T-helper 17 cell (primary cell): ENCODE measurements around the gene COASY. TPM values are rescaled to one million over a fixed set of nuclear protein-coding genes. Genes with fewer than 3 reads are reported as not detected.

Experiments used
- ATAC-seq: fragments of 150-1000 bp; cut with Tn5 transposase; 2 replicates; pipeline ENCODE4 v1.10.0; 2021; ENCODE audit warnings: mild to moderate bottlenecking, moderate library complexity
- DNase-seq, 3 donors: peaks; one replicate each; pipeline versions ENCODE4 v3.0.0 to v3.0.0-alpha.2; 2020 to 2021
- H3K9me3 ChIP-seq: one replicate; pipeline ENCODE4 v1.7.0; 2013; ENCODE audit warnings: low read length, mild to moderate bottlenecking; ENCODE audit not compliant: control insufficient read depth, poor library complexity, severe bottlenecking
- H3K27ac Mint-ChIP-seq: one replicate; pipeline ENCODE4 v1.8.0; 2022; ENCODE audit warnings: mild to moderate bottlenecking, moderate library complexity, mixed read lengths
- H3K27me3 Mint-ChIP-seq: one replicate; pipeline ENCODE4 v1.8.0; 2022; ENCODE audit warnings: mixed read lengths
- H3K36me3 Mint-ChIP-seq: one replicate; pipeline ENCODE4 v1.8.0; 2022; ENCODE audit warnings: low read depth, mixed read lengths
- H3K4me1 Mint-ChIP-seq: one replicate; pipeline ENCODE4 v1.8.0; 2022; ENCODE audit warnings: mild to moderate bottlenecking, mixed read lengths
- H3K4me3 Mint-ChIP-seq: one replicate; pipeline ENCODE4 v1.8.0; 2022; ENCODE audit warnings: mild to moderate bottlenecking, moderate library complexity, mixed read lengths
- total RNA-seq, 4 donors: library from RNA in 2 of 4; stranded (reverse) in 2 of 4; gene quantifications; one replicate each; pipeline ENCODE4 v1.2.3 and lab custom pipeline; 2022 to 2026

Gene COASY
- total RNA-seq, 2 donors from 2014 or later: 39.1 to 49.4 TPM

DNA sequence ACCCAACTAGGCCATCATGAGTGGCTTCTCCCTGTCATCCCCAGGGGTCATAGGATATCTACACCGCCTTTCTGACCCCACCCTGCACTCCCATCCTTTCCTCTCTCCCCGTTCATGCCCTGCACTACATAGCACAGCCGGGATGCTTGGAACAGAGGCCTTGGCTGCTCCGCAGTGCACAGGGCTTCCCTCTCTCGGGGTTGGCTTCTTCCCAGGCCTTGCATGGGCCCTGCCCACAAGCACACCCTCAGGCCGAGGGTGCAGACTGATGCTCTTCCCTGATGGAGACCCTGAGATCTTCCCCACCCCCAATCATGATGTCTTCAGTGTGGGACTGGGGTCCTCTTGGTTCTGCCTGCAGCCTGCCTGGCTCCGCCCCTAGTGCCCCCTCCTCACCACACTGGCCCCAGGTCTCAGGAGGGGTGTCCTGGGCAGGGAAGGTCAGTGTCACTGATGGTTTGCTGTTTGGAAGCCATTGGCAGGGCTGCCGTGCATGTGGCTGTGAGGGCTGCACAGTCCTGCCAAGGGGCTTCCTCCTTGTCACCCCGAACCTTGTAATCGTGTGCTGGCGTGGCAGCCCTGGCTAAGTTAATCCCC lies 40.2 kb upstream of the COASY start:
- no peak overlapping the region for H3K4me3 Mint-ChIP-seq
- H3K27ac Mint-ChIP-seq: no peak overlapping the region
- ATAC-seq (no peak), DNase-seq (no peak)
- H3K36me3 Mint-ChIP-seq: peaks cover 3% of the 10 kb centered on the region
- H3K9me3 ChIP-seq: no peaks in the 10 kb centered on the region
- H3K27me3 Mint-ChIP-seq: no peaks in the 10 kb centered on the region
- peaks cover 6% of the 10 kb centered on the region for H3K4me1 Mint-ChIP-seq

DNA sequence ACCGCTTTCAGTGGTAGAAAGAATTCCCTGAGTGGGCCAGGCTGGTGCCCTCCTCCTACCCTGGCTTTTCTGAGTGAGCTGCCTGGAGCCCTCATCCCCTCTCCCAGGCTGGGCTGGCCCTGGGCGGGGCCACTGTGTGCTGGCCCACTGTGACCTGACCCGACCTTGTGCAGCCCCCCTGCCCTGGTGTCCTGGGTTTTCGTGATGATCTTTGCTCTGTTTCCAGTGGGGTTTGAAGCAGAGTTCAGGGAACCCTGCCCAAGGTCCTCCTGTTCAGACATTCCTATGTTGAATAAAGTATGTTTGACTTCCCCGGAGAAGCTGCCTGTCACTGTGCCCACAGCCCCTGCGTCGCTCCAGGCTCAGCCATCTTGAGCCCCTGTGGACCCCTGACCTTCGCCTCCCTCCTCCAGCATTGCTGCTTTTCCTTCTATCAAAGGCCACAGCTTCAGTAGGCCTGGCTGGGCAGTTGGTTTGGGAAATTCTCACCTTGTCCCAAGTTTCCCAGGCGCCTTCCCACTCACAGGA lies 39.6 kb upstream of the COASY start:
- H3K27me3 Mint-ChIP-seq: no peaks in the 10 kb centered on the region
- H3K27ac Mint-ChIP-seq: no peak overlapping the region
- ATAC-seq (no peak), DNase-seq (no peak)
- H3K36me3 Mint-ChIP-seq: peaks cover 3% of the 10 kb centered on the region
- no peak overlapping the region for H3K4me3 Mint-ChIP-seq
- no peaks in the 10 kb centered on the region for H3K9me3 ChIP-seq
- H3K4me1 Mint-ChIP-seq: peaks cover 8% of the 10 kb centered on the region

DNA sequence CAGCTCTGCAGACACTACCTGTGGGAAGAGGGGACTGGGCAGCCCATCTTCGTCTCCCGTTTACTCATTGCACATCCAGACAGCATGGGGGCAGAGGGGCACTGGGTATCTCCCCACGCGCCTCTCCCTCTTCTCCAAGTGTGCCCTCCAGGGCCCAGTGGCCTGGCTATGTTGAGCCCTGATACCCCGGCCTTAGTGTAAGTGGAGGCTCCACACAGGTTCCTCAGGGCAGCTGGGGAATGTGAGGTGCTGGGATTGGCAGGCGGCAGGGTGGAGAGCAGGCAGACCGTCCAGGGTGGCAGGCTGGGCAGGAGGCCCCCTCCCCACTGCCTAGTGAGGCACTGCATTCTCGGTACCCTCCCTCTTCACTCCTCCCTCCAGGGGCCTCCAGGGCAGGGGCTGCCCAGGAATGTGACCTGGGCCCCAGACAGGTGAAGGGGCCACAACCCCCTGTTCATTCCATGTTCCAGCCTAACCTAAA lies 39.1 kb upstream of the COASY start:
- Mint-ChIP-seq H3K4me3 (no peak overlapping the region), H3K4me1 (peaks cover 5% of the 10 kb centered on the region), H3K36me3 (peaks cover 3% of the 10 kb centered on the region), H3K27me3 (no peaks in the 10 kb centered on the region), H3K27ac (no peak overlapping the region)
- no peaks in the 10 kb centered on the region for H3K9me3 ChIP-seq
- ATAC-seq (no peak), DNase-seq (no peak)

DNA sequence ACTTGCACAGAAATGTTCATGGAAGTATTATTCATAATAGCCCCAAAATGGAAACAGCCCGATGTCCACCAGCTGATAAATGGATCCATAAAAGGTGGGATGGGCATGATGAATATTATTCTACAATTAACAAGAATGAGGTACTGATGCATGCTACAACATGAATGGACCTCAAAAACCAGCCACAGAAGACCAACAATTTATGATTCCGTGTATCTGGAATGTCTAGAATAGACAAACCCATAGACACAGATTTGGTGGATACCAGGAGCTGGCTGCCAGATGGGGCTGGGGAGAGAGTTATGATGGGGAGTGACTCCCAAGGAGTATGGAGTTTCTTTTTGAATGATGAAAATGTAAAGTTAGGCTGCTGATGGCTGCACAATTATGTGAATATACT lies 36.7 kb upstream of the COASY start:
- ATAC-seq (no peak), DNase-seq (no peak)
- H3K9me3 ChIP-seq: no peaks in the 10 kb centered on the region
- H3K4me1 Mint-ChIP-seq: peaks cover 7% of the 10 kb centered on the region
- H3K4me3 Mint-ChIP-seq: no peak overlapping the region
- peaks cover 3% of the 10 kb centered on the region for H3K36me3 Mint-ChIP-seq
- no peaks in the 10 kb centered on the region for H3K27me3 Mint-ChIP-seq
- H3K27ac Mint-ChIP-seq: no peak overlapping the region

DNA sequence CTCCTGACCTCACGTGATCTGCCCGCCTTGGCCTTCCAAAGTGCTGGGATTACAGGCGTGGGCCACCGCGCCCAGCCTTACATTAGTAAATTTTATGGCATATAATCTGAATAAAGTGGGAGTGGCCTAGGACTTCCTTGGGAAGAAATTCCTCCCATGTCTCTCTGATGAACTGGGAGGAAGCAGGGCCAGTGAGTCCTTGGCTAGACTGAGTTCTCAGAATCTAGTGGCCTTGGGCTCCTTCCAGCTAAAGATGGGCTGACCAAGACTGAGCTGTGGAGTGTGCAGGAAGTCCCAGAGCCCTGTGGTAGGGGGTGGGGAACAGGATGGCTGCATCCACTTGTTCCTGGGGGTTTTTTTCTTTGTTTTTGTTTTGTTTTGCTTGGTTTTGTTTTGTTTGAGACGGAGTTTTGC lies 35.9 kb upstream of the COASY start:
- no peak overlapping the region for H3K27ac Mint-ChIP-seq
- ATAC-seq (no peak), DNase-seq (no peak)
- peaks cover 3% of the 10 kb centered on the region for H3K36me3 Mint-ChIP-seq
- H3K27me3 Mint-ChIP-seq: no peaks in the 10 kb centered on the region
- no peak overlapping the region for H3K4me3 Mint-ChIP-seq
- H3K4me1 Mint-ChIP-seq: peaks cover 14% of the 10 kb centered on the region
- no peaks in the 10 kb centered on the region for H3K9me3 ChIP-seq

DNA sequence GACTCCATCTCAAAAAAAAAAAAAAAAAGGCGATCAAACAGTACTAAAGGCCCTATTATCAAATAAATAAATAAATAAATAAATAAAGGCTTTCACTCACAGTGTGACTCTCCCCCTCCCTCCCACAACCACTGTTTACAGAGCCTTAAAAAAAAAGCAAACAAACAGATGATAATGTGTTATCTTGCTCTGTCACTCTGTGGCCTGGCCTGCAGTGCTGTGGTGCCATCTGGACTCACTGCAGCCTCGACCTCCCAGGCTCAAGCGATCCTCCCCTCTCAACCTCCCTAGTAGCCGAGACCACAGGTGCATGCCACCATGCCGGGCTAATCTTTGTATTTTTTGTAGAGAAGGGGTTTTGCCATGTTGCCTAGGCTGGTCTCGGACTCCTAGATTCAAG lies 34.0 kb upstream of the COASY start:
- H3K4me1 Mint-ChIP-seq: peaks cover 19% of the 10 kb centered on the region
- no peaks in the 10 kb centered on the region for H3K27me3 Mint-ChIP-seq
- H3K9me3 ChIP-seq: no peaks in the 10 kb centered on the region
- no peak for ATAC-seq
- no peaks in the 10 kb centered on the region for H3K36me3 Mint-ChIP-seq
- H3K4me3 Mint-ChIP-seq: no peak overlapping the region
- H3K27ac Mint-ChIP-seq: no peak overlapping the region
- no peak for DNase-seq

DNA sequence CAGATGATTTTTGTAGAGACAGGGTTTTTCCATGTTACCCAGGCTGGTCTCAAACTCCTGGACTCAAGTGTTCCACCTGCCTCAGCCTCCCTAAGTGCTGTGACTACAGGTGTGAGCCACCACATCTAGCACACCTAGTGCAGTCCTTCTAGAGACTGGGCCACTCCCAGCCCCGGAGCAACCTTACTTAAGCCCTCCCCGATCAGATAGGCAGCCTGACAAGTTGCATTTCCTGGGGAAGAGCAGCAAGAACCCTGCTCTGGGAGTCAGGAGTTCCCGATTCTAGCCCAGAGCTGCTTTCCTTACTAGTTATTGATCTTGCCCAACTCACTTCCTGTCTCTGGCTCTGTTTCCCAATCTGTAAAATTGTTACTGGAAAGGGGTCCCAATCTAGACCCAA lies 32.9 kb upstream of the COASY start:
- H3K27me3 Mint-ChIP-seq: peaks cover 5% of the 10 kb centered on the region
- DNase-seq: no peak
- H3K36me3 Mint-ChIP-seq: no peaks in the 10 kb centered on the region
- no peak overlapping the region for H3K4me3 Mint-ChIP-seq
- no peaks in the 10 kb centered on the region for H3K9me3 ChIP-seq
- peaks cover 24% of the 10 kb centered on the region for H3K4me1 Mint-ChIP-seq
- no peak overlapping the region for H3K27ac Mint-ChIP-seq
- ATAC-seq: no peak

DNA sequence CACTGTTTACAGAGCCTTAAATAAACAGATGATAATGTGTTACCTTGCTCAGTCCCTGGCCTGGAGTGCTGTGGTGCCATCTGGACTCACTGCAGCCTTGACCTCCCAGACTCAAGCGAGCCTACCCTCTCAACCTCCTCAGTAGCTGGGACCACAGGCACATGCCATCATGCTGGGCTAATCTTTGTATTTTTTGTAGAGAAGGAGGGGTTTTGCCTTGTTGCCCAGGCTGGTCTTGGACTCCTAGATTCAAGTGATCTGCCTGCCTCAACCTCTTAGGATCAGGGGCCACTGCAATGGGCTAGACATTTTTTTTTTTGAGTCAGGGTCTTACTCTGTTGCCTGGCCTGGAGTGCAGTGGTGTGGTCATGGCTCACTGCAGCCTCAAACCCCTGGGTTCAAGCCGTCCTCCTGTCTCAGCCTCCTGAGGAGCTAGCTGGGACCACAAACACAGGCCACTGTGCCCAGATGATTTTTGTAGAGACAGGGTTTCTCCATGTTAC lies 30.9 kb upstream of the COASY start:
- Mint-ChIP-seq H3K27me3 (peaks cover 5% of the 10 kb centered on the region), H3K4me3 (peak overlapping the region; percentile 79), H3K27ac (peak overlapping the region; percentile 70), H3K4me1 (peaks cover 25% of the 10 kb centered on the region), H3K36me3 (no peaks in the 10 kb centered on the region)
- ATAC-seq (no peak), DNase-seq (no peak)
- H3K9me3 ChIP-seq: no peaks in the 10 kb centered on the region

DNA sequence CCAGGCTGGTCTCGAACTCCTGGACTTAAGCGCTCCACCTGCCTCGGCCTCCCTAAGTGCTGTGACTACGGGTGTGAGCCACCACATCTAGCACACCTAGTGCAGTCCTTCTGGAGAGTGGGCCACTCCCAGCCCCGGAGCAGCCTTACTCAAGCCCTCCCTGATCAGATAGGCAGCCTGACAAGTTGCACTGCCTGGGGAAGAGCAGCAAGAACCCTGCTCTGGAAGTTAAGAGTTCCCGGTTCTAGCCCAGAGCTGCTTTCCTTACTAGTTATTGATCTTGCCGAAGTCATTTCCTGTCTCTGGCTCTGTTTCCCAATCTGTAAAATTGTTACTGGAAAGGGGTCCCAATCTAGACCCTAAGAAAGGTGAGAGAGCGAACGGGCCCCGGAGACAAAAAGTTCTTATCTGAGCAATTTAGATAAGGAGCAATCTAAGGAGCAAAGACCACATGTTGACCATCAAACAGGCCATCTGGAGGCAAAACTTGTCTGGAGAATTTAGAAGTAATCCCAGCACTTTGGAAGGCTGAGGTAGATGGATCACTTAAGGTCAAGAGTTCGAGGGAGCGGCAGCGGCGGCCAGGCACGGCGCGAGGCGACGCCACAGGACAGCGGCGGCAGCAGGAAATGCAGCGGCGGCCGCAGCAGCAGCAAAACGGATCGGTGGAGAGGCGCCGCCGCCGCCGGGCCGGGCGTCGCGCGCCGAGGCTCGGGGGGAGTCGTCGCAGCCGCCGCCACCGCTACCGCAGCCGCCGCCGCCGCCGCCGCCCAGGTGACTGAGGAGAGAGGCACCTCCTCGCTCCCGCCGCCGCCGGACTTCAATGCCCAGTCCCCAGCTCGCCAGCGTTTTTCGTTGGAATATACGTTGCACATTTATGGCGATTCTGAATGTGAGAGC lies 30.2 kb upstream of the COASY start:
- no peaks in the 10 kb centered on the region for H3K9me3 ChIP-seq
- peak; percentile 49 for ATAC-seq
- Mint-ChIP-seq H3K4me1 (peaks cover 27% of the 10 kb centered on the region), H3K27me3 (peaks cover 5% of the 10 kb centered on the region), H3K27ac (peak overlapping the region; percentile 70), H3K36me3 (no peaks in the 10 kb centered on the region), H3K4me3 (peak overlapping the region; percentile 79)
- DNase-seq: peak in 2 of 3 donors; percentile 47 to 48

DNA sequence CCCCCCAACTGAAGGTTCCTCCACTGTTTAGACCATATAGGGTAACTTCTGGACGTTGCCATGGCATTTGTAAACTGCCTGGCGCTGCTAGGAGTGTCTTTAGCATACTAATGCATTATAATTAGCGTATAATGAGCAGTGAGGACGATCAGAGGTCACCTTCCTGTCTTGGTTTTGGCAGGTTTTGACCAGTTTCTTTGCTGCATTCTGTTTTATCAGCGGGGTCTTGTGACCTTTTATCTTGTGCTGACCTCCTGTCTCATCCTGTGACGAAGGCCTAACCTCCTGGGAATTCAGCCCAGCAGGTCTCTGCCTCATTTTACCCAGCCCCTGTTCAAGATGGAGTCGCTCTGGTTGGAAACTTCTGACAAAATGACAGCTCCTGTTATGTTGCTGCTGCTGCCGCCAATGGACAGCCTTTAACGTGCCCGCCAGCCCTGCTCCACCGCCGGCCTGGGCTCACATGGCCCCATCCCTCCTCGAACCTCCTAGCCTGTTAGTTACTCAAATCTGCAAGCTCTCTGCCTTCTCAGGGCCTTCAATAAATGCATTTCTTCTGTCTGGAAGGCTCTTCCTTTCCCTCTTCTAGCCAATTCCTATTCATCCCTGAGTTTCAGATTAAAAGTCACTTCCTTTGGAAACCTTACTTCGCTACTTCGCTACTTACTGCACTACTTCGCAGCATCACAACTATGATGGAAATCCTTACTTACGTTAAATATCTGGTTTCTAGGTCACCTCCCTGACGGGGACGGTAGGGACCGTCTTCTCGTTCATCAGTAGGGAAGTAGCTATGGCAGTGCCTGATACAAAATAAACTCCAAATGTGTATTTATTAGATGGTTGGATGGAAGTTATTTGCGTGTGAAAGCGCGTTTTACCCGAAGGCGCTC lies 26.5 kb upstream of the COASY start:
- Mint-ChIP-seq H3K4me1 (peaks cover 30% of the 10 kb centered on the region), H3K4me3 (peak overlapping the region; percentile 86), H3K27me3 (peaks cover 5% of the 10 kb centered on the region), H3K27ac (peak overlapping the region; percentile 91), H3K36me3 (no peaks in the 10 kb centered on the region)
- DNase-seq (no peak), ATAC-seq (peak; percentile 7)
- no peaks in the 10 kb centered on the region for H3K9me3 ChIP-seq

DNA sequence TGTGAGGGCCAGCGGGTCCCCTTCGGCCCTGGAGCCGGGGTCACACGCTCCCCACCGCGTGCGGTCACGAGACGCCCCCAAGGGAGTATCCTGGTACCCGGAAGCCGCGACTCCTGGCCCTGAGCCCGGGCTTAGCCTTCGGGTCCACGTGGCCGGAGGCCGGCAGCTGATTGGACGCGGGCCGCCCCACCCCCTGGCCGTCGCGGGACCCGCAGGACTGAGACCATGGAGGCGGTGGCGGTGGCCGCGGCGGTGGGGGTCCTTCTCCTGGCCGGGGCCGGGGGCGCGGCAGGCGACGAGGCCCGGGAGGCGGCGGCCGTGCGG lies 25.9 kb upstream of the COASY start, which contains the start of gene NAGLU:
NAGLU (plus strand) TSS at position 194 of the 324 bp plus-strand sequence; CDS start at position 226, 32 bp downstream.
- H3K27me3 Mint-ChIP-seq: peaks cover 5% of the 10 kb centered on the region
- H3K4me3 Mint-ChIP-seq: peak within 1 kb of the TSS; percentile 88
- H3K27ac Mint-ChIP-seq: peak within 1 kb of the TSS; percentile 91
- H3K9me3 ChIP-seq: no peaks in the 10 kb centered on the region
- no peaks in the 10 kb centered on the region for H3K36me3 Mint-ChIP-seq
- DNase-seq: peak; percentile 64 to 71 (median 66)
- peak; percentile 84 for ATAC-seq
- H3K4me1 Mint-ChIP-seq: peaks cover 31% of the 10 kb centered on the region

DNA sequence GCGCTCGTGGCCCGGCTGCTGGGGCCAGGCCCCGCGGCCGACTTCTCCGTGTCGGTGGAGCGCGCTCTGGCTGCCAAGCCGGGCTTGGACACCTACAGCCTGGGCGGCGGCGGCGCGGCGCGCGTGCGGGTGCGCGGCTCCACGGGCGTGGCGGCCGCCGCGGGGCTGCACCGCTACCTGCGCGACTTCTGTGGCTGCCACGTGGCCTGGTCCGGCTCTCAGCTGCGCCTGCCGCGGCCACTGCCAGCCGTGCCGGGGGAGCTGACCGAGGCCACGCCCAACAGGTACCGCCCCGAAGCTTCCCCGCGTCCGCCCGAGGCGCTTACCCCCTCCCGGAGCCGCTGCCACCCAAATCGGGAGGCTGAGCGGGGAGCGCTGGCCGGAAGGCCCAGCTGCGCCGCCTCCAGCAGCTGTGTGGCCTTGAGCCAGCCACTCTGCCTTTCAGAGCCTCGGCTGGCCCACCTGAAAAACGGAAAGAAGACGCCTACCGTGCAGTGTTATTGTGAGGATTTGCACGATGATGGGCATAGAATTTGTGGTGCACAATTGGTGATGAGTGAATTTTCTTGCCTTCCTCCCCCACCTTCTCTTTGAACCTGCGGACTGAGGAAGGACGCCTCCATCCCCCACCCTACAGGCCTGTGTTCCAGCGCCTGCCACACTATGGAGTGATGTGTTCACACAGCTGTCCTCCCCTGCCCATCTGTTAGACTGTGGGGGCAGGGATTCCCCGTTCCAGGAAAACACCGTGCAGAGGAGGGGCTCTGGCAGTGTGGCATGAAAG lies 25.4 kb upstream of the COASY start:
- Mint-ChIP-seq H3K4me1 (peaks cover 33% of the 10 kb centered on the region), H3K4me3 (peak overlapping the region; percentile 88), H3K36me3 (no peaks in the 10 kb centered on the region), H3K27ac (peak overlapping the region; percentile 24), H3K27me3 (peaks cover 5% of the 10 kb centered on the region)
- peak; percentile 70 for ATAC-seq
- H3K9me3 ChIP-seq: no peaks in the 10 kb centered on the region
- DNase-seq: peak; percentile 35 to 63 (median 60)
